GM12874 (cell line): ENCODE measurements around the gene SLC4A5.

Experiments
- CTCF ChIP-seq: IDR thresholded peaks from 2 replicates; pipeline ENCODE4 v1.5.1; 2011; ENCODE audit warnings: low read depth, mild to moderate bottlenecking, control low read depth, low read length, moderate library complexity; ENCODE audit not compliant: insufficient read depth

SLC4A5 gene

GRCh38 chr2:74384051-74384450 lies 40.8 kb upstream of the SLC4A5 start:
- no peak for TF ChIP-seq CTCF

GRCh38 chr2:74383254-74383653 lies 40.0 kb upstream of the SLC4A5 start:
- TF ChIP-seq CTCF: no peak

- no peak for TF ChIP-seq CTCF
Observed at GRCh38 chr2:74381751-74382150, 38.5 kb upstream of the SLC4A5 start.

GRCh38 chr2:74379851-74380789 lies 36.9 kb upstream of the SLC4A5 start, which contains the start of gene DCTN1:
Gene DCTN1, minus strand, starts transcription at chr2:74380311. Its CDS starts 274 bp downstream, at chr2:74380037.
- no peak for TF ChIP-seq CTCF

GRCh38 chr2:74378007-74378406 lies 34.8 kb upstream of the SLC4A5 start:
- TF ChIP-seq CTCF: no peak

GRCh38 chr2:74375838-74376237 lies 32.6 kb upstream of the SLC4A5 start:
- no peak for TF ChIP-seq CTCF

GRCh38 chr2:74374509-74375205 lies 31.4 kb upstream of the SLC4A5 start:
- TF ChIP-seq CTCF: no peak
